ENCODE data around the gene AQP2.

- TF ChIP-seq CTCF (IDR thresholded peaks at IDR 0.05; ENCODE audit: low read depth, low read length, poor library complexity, severe bottlenecking) (no peak), EZH2phosphoT487 (IDR thresholded peaks at IDR 0.05; ENCODE audit: borderline replicate concordance, low read length) (no peak)
Measured at GRCh38 chr12:49922349-49923034, 28.0 kb upstream of the AQP2 start.
